22Rv1 (cell line): Measurements from ENCODE around the gene BOK.

Experiments used
- ZFX ChIP-seq: fragments of 450-650 bp; IDR thresholded peaks from 2 replicates; pipeline ENCODE4 v1.6.1; 2017; ENCODE audit warnings: antibody characterized with exemption, borderline replicate concordance
- TF ChIP-seq, protein P1 (sequence below): fragments of 450-650 bp; IDR thresholded peaks from 2 replicates; pipeline ENCODE4 v1.5.1; 2017; ENCODE audit warnings: mild to moderate bottlenecking

GRCh38 chr2:241603686-241604085, 45.1 kb downstream of the BOK start:
- TF ChIP-seq, protein P1, sequence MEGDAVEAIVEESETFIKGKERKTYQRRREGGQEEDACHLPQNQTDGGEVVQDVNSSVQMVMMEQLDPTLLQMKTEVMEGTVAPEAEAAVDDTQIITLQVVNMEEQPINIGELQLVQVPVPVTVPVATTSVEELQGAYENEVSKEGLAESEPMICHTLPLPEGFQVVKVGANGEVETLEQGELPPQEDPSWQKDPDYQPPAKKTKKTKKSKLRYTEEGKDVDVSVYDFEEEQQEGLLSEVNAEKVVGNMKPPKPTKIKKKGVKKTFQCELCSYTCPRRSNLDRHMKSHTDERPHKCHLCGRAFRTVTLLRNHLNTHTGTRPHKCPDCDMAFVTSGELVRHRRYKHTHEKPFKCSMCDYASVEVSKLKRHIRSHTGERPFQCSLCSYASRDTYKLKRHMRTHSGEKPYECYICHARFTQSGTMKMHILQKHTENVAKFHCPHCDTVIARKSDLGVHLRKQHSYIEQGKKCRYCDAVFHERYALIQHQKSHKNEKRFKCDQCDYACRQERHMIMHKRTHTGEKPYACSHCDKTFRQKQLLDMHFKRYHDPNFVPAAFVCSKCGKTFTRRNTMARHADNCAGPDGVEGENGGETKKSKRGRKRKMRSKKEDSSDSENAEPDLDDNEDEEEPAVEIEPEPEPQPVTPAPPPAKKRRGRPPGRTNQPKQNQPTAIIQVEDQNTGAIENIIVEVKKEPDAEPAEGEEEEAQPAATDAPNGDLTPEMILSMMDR: no peak
- no peak for TF ChIP-seq ZFX
